ENCODE measurements around the gene SEPTIN10. TPM values are rescaled to one million over a fixed set of nuclear protein-coding genes. Genes with fewer than 3 reads are reported as not detected.

SEPTIN10 gene
- total and polyA plus RNA-seq, 9 of the 15 experiments (the other 6 are each of a cell fraction or from before 2014, with no cell fraction given): 0.40 TPM; not detected in 8

- BruUV-seq (replicated peaks): no TSS peak
- TF ChIP-seq, protein P1, sequence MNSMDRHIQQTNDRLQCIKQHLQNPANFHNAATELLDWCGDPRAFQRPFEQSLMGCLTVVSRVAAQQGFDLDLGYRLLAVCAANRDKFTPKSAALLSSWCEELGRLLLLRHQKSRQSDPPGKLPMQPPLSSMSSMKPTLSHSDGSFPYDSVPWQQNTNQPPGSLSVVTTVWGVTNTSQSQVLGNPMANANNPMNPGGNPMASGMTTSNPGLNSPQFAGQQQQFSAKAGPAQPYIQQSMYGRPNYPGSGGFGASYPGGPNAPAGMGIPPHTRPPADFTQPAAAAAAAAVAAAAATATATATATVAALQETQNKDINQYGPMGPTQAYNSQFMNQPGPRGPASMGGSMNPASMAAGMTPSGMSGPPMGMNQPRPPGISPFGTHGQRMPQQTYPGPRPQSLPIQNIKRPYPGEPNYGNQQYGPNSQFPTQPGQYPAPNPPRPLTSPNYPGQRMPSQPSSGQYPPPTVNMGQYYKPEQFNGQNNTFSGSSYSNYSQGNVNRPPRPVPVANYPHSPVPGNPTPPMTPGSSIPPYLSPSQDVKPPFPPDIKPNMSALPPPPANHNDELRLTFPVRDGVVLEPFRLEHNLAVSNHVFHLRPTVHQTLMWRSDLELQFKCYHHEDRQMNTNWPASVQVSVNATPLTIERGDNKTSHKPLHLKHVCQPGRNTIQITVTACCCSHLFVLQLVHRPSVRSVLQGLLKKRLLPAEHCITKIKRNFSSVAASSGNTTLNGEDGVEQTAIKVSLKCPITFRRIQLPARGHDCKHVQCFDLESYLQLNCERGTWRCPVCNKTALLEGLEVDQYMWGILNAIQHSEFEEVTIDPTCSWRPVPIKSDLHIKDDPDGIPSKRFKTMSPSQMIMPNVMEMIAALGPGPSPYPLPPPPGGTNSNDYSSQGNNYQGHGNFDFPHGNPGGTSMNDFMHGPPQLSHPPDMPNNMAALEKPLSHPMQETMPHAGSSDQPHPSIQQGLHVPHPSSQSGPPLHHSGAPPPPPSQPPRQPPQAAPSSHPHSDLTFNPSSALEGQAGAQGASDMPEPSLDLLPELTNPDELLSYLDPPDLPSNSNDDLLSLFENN (IDR thresholded peaks at IDR 0.05; ENCODE audit: low read depth in 2 of 2, low read length in 2 of 2): no peak
- TF ChIP-seq, protein P2, sequence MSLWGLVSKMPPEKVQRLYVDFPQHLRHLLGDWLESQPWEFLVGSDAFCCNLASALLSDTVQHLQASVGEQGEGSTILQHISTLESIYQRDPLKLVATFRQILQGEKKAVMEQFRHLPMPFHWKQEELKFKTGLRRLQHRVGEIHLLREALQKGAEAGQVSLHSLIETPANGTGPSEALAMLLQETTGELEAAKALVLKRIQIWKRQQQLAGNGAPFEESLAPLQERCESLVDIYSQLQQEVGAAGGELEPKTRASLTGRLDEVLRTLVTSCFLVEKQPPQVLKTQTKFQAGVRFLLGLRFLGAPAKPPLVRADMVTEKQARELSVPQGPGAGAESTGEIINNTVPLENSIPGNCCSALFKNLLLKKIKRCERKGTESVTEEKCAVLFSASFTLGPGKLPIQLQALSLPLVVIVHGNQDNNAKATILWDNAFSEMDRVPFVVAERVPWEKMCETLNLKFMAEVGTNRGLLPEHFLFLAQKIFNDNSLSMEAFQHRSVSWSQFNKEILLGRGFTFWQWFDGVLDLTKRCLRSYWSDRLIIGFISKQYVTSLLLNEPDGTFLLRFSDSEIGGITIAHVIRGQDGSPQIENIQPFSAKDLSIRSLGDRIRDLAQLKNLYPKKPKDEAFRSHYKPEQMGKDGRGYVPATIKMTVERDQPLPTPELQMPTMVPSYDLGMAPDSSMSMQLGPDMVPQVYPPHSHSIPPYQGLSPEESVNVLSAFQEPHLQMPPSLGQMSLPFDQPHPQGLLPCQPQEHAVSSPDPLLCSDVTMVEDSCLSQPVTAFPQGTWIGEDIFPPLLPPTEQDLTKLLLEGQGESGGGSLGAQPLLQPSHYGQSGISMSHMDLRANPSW (CRISPR knock-in tag; IDR thresholded peaks at IDR 0.05): no peak
- TF ChIP-seq NR1H2 (CRISPR knock-in tag; IDR thresholded peaks at IDR 0.05): no peak
- no peak for TF ChIP-seq TAF9B (IDR thresholded peaks at IDR 0.05; ENCODE audit: partially characterized antibody)
- TF ChIP-seq ZBTB43 (CRISPR knock-in tag; IDR thresholded peaks at IDR 0.05): no peak
- TF ChIP-seq JUNB (CRISPR knock-in tag; conservative IDR thresholded peaks at IDR 0.05): no peak
- no peak for TF ChIP-seq PTBP1 (IDR thresholded peaks at IDR 0.05; ENCODE audit: low read depth, low read length)
- no peak for TF ChIP-seq HBP1 (CRISPR knock-in tag; IDR thresholded peaks at IDR 0.05)
- TF ChIP-seq CTBP1 (IDR thresholded peaks at IDR 0.05; ENCODE audit: borderline replicate concordance): no peak
- H3K9ac ChIP-seq (ENCODE audit: insufficient read depth in 1 of 2, low read depth in 2 of 2, low read length in 2 of 2): no peak overlapping the region
- no peaks in the 10 kb centered on the region for H3K36me3 ChIP-seq (ENCODE audit: control insufficient read depth, insufficient read depth, low read length)
- H2AFZ ChIP-seq (ENCODE audit: low read depth, low read length): no peak overlapping the region
- ChIA-PET CTCF (ENCODE audit: low intra/inter-chr PET ratio) (no interaction called here), POLR2A (interaction anchor here (0.7 kb wide), 1 partner anchor 16 kb away, joined by 3 read pairs; no protein-coding TSS in a partner anchor)
- H3K4me2 ChIP-seq (ENCODE audit: insufficient read depth, low read length): no peak overlapping the region
- ATAC-seq (no peak), DNase-seq (ENCODE audit: extremely low read depth in 1 of 4, low spot score in 3 of 4) (no peak), FAIRE-seq (no peak)
- WGBS (ENCODE audit: insufficient coverage, low coverage, missing lambda C conversion rate): 1% methylated on average over 17 of the region's 21 CpGs
- H3K9me1 ChIP-seq (ENCODE audit: control insufficient read depth, insufficient read depth, low read length): no peaks in the 10 kb centered on the region
- no peaks in the 10 kb centered on the region for H3K4me1 ChIP-seq (replicated peaks in 1 of 2; ENCODE audit: control insufficient read depth in 2 of 2, insufficient read depth in 2 of 2, low read length in 2 of 2)
- no peak overlapping the region for H3K4me3 ChIP-seq
- no peaks in the 10 kb centered on the region for H3K9me3 ChIP-seq (replicated peaks; ENCODE audit: control insufficient read depth, insufficient read depth, low read depth, low read length)
- H3K27me3 ChIP-seq (ENCODE audit: control insufficient read depth in 2 of 2, insufficient read depth in 2 of 2, low read length in 2 of 2): peaks cover 6 to 51% of the 10 kb centered on the region in 2 experiments; a peak in 4 of 5 replicates
- no peaks in the 10 kb centered on the region for H3K79me2 ChIP-seq (ENCODE audit: control insufficient read depth, insufficient read depth, low read length)
- H4K20me1 ChIP-seq (replicated peaks; ENCODE audit: control insufficient read depth, insufficient read depth, low read length): no peaks in the 10 kb centered on the region
- intact Hi-C loops (cut with micrococcal nuclease) (no loop called here), in situ Hi-C loops (cut with MboI) (loop anchor here (10.0 kb wide), 1 partner anchor 377 kb away; the partner anchor contains the start of gene SH3RF3)
- no peak overlapping the region for H3K27ac ChIP-seq (ENCODE audit: extremely low read depth, low read depth, low read length)
Measured at GRCh38 chr2:109501461-109501860, 112.3 kb downstream of the SEPTIN10 start.

Data from K562 (cell line).